DMS114 treated with DMSO at 0.1 percent for 48 hours (cell line): ENCODE data around the gene CTLA4.

ENCODE experiments used
- DNase-seq: peaks from one replicate; lab custom pipeline; 2025; ENCODE audit not compliant: unreplicated experiment; lab: John Stamatoyannopoulos, UW

Gene CTLA4

GRCh38 chr2:203867561-203868200, at the start of gene CTLA4:
Gene CTLA4 (plus strand): TSS chr2:203867771. CDS start chr2:203867943, 172 bp downstream.
- DNase-seq, result no peak

- no peak for DNase-seq
Measured at GRCh38 chr2:203818656-203819055, 48.9 kb upstream of the CTLA4 start.

DNA sequence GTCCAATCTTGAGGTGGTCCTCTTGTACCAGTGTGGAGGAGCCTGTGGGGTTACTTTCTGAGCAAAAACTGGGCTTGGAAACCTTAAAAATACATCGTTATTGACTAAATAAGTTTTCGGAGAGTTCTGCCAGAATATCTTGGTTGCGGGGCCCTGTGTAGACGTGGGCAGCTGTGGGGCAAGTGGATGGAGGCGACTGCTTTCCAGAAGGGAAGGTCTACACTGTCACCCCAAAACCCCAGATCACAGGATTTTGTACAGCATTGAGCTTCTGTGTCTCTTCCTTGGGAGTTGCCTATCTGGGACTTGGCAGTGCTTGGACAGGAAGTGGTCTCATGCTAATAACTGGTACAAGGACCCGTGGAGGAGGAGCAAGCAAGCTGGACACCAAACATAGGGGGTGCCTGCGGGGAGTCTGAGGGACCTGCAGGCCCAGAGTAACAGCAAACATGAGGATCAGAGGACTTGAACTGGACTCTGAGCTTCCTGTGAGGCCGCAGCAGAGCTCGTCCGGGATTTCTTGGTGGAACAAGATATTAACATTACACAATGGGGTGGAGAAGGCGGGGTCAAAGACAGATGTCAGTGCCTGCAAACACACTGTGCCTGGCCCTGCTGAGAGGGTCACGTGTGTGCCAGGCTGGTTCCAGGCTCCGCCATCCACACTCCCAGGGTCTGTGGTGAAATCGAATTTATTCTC, 48.0 kb upstream of the CTLA4 start:
- no peak for DNase-seq

- DNase-seq, result no peak
Measured at GRCh38 chr2:203820969-203821368, 46.6 kb upstream of the CTLA4 start.

DNA sequence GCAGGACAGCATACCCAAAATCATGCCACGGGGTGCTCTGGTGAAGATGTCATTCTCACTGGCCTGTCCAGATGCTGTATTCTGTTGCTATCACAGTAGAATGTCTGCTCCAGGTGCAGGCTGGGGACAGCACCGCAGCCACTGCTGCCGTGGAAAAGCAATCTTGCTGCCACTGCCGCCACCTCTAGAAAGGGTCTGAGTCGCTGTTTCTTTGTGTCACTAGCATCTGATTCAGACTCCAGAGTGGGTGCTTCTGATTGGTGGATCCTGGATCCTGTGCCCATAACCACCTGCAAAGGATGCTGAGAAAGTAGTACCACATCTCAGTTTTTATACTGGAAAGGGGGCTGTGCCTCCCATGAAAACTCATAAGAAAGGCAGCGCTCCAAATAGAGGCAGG, 45.3 kb upstream of the CTLA4 start:
- DNase-seq, result no peak

DNA sequence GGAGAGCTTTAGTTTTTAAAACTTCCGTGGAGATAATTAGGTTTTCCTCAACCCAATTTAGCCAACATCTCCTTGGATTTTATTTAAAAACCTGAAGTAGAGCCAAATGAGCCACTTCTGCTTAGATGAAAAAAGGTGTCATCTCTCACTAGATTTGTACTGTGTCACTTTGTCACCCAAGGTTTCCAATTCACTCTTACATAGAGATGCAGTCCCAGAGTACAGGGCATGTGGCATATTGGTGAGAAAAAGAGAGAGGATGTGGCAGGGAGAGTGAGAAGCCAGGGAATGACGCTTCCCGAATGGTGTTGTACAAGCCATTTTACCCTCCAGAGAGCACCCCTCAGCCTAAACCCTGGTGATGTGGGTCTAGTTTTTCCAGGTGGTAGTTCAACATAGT, 44.4 kb upstream of the CTLA4 start:
- no peak for DNase-seq

- DNase-seq, result no peak
Measured at GRCh38 chr2:203824057-203824456, 43.5 kb upstream of the CTLA4 start.

GRCh38 chr2:203824603-203825002, 43.0 kb upstream of the CTLA4 start:
- no peak for DNase-seq

- no peak for DNase-seq
Measured at GRCh38 chr2:203826704-203827103, 40.9 kb upstream of the CTLA4 start.

GRCh38 chr2:203830304-203831055, 37.1 kb upstream of the CTLA4 start:
- DNase-seq, result no peak

GRCh38 chr2:203835420-203835819, 32.2 kb upstream of the CTLA4 start:
- no peak for DNase-seq

DNA sequence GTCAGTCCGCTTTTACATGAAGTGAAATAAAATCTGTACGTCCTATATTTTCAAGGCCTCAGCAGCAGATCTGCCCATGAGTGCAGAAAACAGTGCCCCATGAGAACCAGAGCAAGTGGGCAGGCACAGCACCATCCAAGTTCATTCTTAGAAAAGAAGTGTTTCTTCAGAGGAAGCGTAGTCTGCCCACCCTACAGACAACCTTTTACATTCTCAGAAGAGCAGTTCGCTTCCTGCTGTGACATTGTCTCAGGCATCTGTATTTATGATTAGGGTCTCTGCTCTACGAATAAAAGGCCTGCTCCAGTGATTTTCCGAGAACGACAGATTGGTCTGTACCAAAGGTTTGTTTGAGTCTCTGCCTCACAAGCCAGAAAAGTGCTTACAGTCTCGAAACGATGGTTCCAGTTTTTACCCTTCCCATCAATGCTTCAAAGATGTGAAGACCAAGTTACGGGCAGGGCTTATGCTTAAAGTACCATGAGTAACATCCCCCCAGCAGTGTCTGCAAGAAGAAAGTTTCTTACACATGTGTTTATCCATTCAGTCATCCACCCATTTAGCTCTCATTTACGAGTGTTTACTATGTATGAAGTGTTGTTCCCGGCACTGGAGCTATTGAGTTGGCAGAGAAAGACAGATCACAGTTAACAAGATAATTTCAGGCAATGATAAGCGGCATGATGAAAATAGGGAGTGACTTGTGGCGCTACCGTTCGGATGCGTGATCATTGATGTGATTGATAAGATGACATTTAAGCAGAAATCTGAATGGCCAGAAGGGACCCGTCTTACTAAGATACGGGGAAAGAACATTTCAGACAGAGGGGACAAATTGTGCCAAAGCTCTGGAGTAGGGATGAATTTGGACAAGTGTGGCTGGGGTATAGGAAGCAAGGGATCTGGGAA, 31.4 kb upstream of the CTLA4 start:
- no peak for DNase-seq

DNA sequence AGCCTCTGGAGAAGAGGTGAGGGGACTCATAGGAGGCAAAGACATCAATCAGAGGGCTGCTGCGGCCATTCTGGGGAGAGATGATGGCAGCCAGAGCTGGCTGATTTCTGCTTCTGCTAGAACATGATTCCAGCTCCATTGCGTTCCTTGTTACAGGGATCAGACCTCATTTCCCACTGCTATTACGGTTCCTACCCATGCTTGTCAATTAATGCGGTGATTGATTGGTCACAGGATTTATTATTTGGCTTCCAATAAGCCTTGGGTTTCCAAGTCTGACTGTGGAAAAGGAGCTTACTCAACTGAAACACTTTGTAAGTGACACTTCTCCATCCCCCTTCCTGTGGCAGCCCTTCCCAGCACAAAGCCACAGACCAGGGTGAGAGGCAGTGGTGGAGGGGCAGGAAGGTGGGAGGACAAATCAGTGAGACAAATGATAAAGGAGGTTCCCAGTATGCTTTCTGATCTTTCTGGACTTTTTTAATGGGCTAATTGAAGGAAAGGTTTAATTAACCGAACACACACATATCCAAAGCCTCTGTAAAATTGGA, 26.8 kb upstream of the CTLA4 start:
- no peak for DNase-seq

DNA sequence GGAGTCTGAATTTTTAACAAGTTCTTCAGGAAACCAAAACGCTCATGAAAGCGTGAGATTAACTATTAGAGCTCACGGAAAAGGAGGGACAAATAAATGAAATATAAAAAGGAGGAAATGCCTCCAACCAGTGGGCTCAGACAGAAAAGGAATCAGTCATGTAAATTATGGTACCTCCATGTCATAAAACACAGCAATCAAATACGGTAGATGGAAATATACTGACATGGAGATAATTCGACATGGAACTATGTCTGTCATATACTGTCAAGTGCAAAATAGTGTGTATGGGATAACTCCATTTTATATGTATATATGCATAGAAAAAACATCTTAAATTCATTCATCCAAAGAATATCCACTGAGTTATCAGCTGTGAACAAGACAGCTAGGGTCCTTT, 25.9 kb upstream of the CTLA4 start:
- no peak for DNase-seq

- no peak for DNase-seq
Measured at GRCh38 chr2:203842373-203842772, 25.2 kb upstream of the CTLA4 start.

DNA sequence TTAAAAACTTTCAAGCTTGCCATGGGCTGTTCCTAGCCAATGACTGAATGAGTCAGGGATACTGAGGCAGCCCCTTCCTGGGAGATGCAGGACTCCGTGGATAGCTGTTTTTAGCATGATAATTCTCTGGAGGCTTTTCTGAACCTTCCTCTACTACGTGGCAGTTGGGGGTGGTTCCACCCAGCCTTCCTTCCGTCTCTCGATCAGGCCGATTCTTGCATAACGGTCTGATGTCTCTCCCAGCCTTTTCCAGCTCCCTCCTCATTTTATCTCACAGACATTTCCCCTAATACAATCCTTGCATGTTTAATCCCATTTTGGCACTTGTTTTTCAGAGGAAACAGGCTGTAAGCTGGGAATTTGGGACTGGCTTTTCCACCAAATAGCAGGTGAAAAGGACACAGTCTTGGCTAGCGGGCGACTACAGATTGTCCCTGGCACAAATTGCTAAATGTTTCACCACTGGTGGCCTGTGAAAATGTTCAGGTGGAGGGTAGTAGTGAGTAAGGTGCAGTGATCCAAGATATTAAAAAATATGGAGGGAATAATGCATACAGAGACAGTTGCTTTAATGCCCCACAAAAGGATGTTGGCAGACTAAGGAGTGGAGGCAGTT, 21.0 kb upstream of the CTLA4 start:
- DNase-seq, result no peak

DNA sequence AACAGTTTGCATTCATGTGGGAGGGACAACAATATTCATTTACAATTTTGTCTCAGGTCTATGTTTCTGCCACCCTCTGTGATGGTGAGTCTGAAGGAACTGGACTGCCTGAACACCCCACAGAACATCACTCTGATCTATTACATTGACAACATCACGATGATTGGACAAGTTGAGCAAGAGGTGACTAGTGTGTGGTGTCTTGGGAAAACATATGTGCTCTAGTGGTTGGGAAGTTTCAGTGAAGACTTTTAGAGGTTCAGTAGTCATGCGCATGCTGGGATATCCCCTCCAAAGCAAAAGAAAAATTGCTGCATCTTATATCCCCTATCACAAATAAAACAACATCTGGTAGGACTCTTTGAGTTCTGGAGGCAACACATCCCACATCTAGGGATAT, 18.6 kb upstream of the CTLA4 start:
- DNase-seq, result no peak

DNA sequence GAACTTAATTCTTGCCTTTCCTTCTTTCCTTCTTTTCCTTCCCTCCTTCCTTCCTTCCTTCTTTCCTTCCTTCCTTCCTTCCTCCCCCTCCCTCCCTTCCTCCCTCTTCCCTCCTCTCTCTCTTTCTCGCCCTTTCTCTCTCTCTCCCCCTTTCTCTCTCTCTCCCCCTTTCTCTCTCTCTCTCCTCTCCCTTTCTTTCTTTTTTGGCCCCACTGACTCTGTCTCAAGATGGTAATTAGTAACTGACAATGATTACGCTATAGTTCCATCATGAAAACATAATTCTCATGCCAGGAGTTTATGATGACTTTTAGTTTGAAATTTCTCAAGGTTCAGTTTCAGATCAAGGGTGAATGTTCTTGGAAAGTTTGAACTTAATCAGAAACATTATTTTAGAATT, 14.8 kb upstream of the CTLA4 start:
- no peak for DNase-seq

- DNase-seq, result no peak
Measured at GRCh38 chr2:203853271-203853670, 14.3 kb upstream of the CTLA4 start.

DNA sequence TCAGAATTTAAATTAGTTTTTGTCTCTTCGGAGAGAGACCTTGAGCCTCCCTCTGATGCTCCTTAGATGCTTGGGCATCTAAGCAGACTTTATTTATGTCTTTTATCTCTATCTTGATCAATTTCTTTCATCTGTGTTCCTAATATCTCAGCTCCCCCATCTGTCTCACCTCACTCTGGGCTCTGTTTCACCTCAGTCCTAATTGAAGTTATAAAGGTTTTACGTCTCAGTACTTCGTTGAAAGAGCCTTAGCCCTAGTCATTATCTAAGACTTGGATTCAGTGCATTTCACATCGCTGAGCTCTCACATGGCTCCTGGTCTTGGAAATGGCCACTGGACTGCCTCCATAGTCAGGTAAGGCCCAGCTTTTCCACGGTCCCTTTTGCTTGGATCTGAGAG, 13.8 kb upstream of the CTLA4 start:
- DNase-seq, result no peak
